Measurements from ENCODE around the gene TMEM106C. TPM values are rescaled to one million over a fixed set of nuclear protein-coding genes. Genes with fewer than 3 reads are reported as not detected.

The TMEM106C gene
- polyA plus RNA-seq, 1 donor from 2014 or later = 290 TPM

DNA sequence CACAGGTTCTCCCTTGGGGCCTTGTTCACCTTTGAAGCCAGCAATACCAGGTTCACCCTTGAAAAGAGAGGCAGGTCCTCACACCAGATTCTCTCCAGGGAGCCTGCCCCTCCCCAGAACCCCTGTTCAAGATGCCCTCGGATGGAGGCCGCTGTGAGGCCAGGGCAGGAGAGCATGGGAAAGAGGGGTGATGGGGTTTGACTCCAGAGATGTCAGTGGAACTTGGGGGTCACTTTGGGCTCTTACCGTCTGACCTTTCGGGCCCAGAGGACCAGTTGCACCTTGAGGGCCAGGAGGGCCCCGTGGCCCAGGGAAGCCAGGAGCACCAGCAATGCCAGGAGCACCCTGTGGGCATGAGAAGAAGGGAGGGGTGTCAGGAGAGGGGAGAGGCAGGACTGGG, 23.4 kb downstream of the TMEM106C start:
- Histone ChIP-seq H3K27ac (ENCODE audit: low read length) (no peak overlapping the region), H3K9ac (ENCODE audit: low read length) (no peak overlapping the region), H4K20me1 (ENCODE audit: insufficient read depth) (no peaks in the 10 kb centered on the region), H3K79me2 (replicated peaks; ENCODE audit: insufficient read depth, low read length) (no peaks in the 10 kb centered on the region), H2AFZ (ENCODE audit: low read depth, low read length) (no peak overlapping the region), H3K4me3 (ENCODE audit: low read length) (no peak overlapping the region), H3K9me2 (ENCODE audit: insufficient read depth, low read length) (no peaks in the 10 kb centered on the region), H3K4me2 (ENCODE audit: low read length) (no peak overlapping the region), H3F3A (ENCODE audit: insufficient read depth, low read length, poor library complexity, severe bottlenecking) (no peaks in the 10 kb centered on the region), H3K9me3 (ENCODE audit: low read length) (no peaks in the 10 kb centered on the region), H3K27me3 (ENCODE audit: insufficient read depth, low read depth, low read length) (no peaks in the 10 kb centered on the region), H3K36me3 (ENCODE audit: insufficient read depth, low read length) (no peaks in the 10 kb centered on the region)
- TF ChIP-seq SMC3 (conservative IDR thresholded peaks at IDR 0.05; ENCODE audit: poor library complexity) (no peak), POLR2AphosphoS5 (IDR thresholded peaks at IDR 0.05) (no peak), EP300 (conservative IDR thresholded peaks at IDR 0.05; ENCODE audit: poor library complexity, severe bottlenecking) (no peak), RAD21 (conservative IDR thresholded peaks at IDR 0.05) (no peak), MXI1 (conservative IDR thresholded peaks at IDR 0.05; ENCODE audit: poor library complexity, severe bottlenecking) (no peak), EZH2 (IDR thresholded peaks at IDR 0.05; ENCODE audit: borderline replicate concordance, insufficient read depth, low read length, poor library complexity, severe bottlenecking) (no peak), TAF1 (IDR thresholded peaks at IDR 0.05; ENCODE audit: low read depth) (no peak)
- TF ChIP-seq, protein P1, sequence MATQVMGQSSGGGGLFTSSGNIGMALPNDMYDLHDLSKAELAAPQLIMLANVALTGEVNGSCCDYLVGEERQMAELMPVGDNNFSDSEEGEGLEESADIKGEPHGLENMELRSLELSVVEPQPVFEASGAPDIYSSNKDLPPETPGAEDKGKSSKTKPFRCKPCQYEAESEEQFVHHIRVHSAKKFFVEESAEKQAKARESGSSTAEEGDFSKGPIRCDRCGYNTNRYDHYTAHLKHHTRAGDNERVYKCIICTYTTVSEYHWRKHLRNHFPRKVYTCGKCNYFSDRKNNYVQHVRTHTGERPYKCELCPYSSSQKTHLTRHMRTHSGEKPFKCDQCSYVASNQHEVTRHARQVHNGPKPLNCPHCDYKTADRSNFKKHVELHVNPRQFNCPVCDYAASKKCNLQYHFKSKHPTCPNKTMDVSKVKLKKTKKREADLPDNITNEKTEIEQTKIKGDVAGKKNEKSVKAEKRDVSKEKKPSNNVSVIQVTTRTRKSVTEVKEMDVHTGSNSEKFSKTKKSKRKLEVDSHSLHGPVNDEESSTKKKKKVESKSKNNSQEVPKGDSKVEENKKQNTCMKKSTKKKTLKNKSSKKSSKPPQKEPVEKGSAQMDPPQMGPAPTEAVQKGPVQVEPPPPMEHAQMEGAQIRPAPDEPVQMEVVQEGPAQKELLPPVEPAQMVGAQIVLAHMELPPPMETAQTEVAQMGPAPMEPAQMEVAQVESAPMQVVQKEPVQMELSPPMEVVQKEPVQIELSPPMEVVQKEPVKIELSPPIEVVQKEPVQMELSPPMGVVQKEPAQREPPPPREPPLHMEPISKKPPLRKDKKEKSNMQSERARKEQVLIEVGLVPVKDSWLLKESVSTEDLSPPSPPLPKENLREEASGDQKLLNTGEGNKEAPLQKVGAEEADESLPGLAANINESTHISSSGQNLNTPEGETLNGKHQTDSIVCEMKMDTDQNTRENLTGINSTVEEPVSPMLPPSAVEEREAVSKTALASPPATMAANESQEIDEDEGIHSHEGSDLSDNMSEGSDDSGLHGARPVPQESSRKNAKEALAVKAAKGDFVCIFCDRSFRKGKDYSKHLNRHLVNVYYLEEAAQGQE (IDR thresholded peaks at IDR 0.05; ENCODE audit: borderline replicate concordance) = no peak
- TF ChIP-seq, protein P2, sequence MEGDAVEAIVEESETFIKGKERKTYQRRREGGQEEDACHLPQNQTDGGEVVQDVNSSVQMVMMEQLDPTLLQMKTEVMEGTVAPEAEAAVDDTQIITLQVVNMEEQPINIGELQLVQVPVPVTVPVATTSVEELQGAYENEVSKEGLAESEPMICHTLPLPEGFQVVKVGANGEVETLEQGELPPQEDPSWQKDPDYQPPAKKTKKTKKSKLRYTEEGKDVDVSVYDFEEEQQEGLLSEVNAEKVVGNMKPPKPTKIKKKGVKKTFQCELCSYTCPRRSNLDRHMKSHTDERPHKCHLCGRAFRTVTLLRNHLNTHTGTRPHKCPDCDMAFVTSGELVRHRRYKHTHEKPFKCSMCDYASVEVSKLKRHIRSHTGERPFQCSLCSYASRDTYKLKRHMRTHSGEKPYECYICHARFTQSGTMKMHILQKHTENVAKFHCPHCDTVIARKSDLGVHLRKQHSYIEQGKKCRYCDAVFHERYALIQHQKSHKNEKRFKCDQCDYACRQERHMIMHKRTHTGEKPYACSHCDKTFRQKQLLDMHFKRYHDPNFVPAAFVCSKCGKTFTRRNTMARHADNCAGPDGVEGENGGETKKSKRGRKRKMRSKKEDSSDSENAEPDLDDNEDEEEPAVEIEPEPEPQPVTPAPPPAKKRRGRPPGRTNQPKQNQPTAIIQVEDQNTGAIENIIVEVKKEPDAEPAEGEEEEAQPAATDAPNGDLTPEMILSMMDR (IDR thresholded peaks at IDR 0.05; ENCODE audit: poor library complexity, severe bottlenecking) = no peak

DNA sequence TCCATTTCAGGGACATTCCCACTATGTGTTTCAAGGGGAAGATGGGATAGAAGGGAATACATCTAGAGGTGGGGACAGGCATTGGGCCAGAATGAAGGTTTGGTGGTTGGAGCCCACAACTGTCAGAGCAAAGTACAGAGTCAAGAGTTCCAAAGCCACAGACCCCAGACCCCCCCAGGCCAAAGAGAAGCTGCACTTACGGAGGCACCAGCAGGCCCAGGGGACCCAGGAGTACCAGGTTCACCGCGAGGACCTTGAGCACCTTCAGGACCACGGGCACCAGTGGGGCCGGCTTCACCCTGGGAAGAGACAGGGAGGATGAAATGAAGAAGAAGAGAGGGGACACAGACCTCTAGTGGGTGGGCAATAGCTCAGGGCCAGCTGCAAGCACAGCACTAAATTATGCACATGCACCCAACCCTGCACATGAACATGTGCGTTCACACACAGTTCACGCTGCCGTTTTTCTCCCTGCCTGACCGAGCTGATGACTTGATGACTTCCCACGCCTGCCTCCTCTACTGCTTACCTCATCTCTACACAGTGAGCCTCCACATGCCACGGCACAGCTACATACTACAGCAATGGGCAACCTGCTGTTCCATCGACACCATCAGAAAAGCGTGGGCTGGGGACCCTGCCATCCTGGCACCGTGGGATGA, 24.1 kb downstream of the TMEM106C start:
- H3K36me3 ChIP-seq (ENCODE audit: insufficient read depth, low read length) = no peaks in the 10 kb centered on the region
- H3K4me2 ChIP-seq (ENCODE audit: low read length) = peak overlapping the region; percentile 73
- peak overlapping the region; percentile 54 for H3K4me3 ChIP-seq (ENCODE audit: low read length)
- H3K9ac ChIP-seq (ENCODE audit: low read length) = peak overlapping the region; percentile 27
- H4K20me1 ChIP-seq (ENCODE audit: insufficient read depth) = no peaks in the 10 kb centered on the region
- no peaks in the 10 kb centered on the region for H3K9me2 ChIP-seq (ENCODE audit: insufficient read depth, low read length)
- H3K27me3 ChIP-seq (ENCODE audit: insufficient read depth, low read depth, low read length) = no peaks in the 10 kb centered on the region
- peak; percentile 5 for TF ChIP-seq SMC3 (conservative IDR thresholded peaks at IDR 0.05; ENCODE audit: poor library complexity)
- TF ChIP-seq EP300 (conservative IDR thresholded peaks at IDR 0.05; ENCODE audit: poor library complexity, severe bottlenecking) = no peak
- no peak overlapping the region for H2AFZ ChIP-seq (ENCODE audit: low read depth, low read length)
- no peaks in the 10 kb centered on the region for H3K9me3 ChIP-seq (ENCODE audit: low read length)
- H3K79me2 ChIP-seq (replicated peaks; ENCODE audit: insufficient read depth, low read length) = no peaks in the 10 kb centered on the region
- H3F3A ChIP-seq (ENCODE audit: insufficient read depth, low read length, poor library complexity, severe bottlenecking) = no peaks in the 10 kb centered on the region
- peak overlapping the region; percentile 56 for H3K27ac ChIP-seq (ENCODE audit: low read length)
